ENCODE data around the gene PIH1D1.

The PIH1D1 gene

DNA sequence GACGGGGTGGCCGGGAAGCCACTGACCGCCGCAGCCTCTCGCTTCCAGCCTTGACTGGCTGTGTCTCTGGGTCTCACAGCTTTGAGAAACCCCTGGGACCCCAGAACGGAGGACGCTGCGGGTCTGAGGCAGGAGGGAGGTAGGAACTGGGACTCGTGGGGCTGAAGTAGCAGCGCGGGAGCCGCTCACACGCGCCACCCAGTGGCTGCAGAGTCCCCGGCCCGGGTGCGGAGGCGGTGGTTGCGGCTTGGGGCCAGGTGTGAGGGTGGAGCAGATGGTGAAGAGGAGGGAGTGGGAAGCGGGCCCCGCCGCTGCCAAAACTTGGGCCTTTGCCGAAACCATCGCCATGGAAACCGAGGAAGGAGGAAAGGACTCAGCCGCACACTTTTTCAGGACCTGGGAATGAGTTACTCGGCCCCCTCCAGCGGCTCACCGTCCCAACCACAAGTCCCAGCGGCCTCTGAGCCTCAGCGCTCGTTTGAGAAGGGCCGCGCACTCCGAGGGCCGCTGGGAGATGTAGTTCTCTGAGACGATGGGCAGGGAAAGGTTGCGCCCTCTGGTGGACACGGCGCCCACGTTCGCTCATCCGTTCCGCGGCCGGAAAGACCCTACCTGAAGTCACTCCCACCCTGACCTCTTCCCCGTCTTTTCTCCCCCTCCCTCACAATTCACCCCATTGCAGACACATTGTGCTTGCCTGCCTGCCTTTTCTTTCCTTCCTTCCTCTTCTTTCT is 8.1 kb downstream of the PIH1D1 start:
- H3K4me3 ChIP-seq (ENCODE audit: low read depth, low read length) = peak overlapping the region; percentile 67
- TF ChIP-seq, protein P1, sequence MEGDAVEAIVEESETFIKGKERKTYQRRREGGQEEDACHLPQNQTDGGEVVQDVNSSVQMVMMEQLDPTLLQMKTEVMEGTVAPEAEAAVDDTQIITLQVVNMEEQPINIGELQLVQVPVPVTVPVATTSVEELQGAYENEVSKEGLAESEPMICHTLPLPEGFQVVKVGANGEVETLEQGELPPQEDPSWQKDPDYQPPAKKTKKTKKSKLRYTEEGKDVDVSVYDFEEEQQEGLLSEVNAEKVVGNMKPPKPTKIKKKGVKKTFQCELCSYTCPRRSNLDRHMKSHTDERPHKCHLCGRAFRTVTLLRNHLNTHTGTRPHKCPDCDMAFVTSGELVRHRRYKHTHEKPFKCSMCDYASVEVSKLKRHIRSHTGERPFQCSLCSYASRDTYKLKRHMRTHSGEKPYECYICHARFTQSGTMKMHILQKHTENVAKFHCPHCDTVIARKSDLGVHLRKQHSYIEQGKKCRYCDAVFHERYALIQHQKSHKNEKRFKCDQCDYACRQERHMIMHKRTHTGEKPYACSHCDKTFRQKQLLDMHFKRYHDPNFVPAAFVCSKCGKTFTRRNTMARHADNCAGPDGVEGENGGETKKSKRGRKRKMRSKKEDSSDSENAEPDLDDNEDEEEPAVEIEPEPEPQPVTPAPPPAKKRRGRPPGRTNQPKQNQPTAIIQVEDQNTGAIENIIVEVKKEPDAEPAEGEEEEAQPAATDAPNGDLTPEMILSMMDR (conservative IDR thresholded peaks at IDR 0.05; ENCODE audit: low read depth, low read length) = peak; percentile 88
- peak; percentile 97 for DNase-seq (ENCODE audit: low read depth)

DNA sequence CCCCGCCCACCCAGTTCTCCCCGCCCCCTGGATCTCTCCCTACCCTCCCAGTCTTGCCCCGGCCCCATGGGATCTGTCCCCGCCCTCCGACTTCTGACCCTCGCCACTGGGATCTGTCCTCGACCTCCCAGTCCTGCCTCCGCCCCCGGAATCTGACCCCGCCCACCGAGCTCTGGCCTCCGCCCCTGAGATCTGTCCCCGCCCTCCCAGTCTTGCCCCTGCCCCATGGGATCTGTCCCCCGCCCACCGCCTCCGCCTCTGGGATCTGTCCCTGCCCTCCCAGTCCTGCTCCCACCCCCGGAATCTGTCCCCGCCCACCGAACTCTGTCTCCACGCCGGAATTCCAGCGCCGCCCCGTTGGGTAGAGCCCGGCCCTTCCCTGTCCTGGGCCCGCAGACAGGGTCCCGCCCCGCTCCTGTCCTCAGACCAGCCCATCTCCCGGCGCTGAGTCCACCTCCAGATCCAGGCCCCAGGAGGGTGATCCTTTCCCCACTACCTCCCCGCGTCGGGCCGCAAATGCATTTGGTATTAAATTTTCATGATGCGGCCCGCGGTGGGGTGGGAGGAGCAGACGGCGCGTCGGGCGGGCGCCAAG is 8.7 kb downstream of the PIH1D1 start:
- H3K4me3 ChIP-seq (ENCODE audit: low read depth, low read length) = peak overlapping the region; percentile 67
- TF ChIP-seq, protein P1 (conservative IDR thresholded peaks at IDR 0.05; ENCODE audit: low read depth, low read length) = no peak
- peak; percentile 73 for DNase-seq (ENCODE audit: low read depth)

DNA sequence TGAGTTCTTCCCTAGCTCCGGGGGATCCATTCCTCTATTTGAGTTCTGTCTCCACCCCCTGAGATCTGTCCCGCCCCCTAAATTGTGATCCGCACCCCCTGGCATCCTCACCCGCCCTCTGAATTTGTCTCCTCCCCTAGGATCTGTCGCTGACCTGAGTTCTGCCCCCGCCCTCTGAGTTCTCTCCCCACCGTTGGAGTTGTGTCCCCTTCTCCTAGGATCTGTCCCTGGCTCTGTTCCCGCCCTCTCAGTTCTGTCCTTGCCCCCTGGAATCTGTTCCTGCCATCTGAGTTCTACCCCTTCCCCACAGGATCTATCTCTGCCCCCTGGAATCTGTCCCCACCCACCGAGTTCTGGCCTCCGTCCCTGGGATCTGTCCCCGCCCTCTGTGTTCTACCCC is 9.3 kb downstream of the PIH1D1 start:
- H3K4me3 ChIP-seq (ENCODE audit: low read depth, low read length) = no peak overlapping the region
- TF ChIP-seq, protein P1 (conservative IDR thresholded peaks at IDR 0.05; ENCODE audit: low read depth, low read length) = no peak
- no peak for DNase-seq (ENCODE audit: low read depth)

DNA sequence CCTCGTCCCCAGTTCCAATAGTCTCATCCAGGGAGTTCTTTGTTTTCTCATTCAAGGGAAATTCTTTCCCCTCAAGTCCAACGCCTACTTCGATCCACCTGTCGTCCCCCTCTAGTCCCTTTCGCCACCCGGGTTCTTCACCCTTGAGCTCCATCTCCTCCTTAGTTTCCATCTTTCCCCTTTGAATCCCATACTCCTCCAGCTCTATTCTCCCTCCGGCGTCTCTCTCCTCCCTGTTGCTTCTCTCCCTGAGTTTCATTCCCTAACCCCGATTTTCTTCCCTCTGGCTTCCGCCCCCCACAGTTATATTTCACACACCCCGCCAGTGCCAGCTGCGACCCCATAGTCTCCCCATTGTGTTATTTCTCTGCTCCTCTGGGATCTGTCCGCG is 9.7 kb downstream of the PIH1D1 start:
- DNase-seq (ENCODE audit: low read depth) = no peak
- H3K4me3 ChIP-seq (ENCODE audit: low read depth, low read length) = no peak overlapping the region
- TF ChIP-seq, protein P1 (conservative IDR thresholded peaks at IDR 0.05; ENCODE audit: low read depth, low read length) = no peak

DNA sequence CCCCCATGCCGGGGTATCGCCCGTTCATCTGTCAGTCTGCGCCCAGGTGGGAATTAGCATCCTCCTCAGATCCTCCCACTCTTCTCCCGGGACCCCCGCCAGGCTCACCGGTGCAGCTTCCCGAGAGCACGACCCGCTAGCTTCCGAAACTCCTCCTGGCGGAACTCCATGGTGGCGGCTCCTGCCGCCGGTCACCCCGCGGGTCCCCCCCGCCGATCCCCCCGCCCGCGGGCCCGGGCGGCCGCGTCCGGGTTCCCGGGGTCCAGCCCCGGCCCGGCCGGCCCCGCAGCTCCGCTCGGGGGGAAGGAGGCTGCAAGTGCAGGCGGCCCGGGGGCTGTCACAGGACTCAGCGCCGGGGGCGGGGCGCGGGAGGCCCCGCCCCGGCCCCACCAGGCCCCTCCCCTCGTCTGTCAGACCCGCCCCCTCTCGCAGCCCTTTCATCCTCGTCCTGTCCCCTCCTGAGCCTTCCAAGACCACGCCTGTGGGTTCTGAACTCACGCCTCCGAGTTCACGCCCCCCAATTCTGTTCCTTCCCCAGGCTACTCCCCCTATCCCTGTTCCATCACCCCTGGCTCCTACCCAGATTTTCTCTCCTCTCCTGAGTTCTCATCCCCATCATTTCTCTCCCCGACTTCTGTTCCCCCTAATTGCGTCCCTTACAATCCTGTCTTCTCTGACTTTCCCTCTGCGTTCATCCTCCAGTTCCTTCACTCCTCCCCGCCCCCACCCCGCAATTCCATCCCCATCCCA is 10.2 kb downstream of the PIH1D1 start, which contains the start of gene SLC17A7:
Gene SLC17A7 (minus strand): TSS at position 318 of the 750 bp plus-strand sequence. CDS start 148 bp downstream, at position 170.
- no peak for DNase-seq (ENCODE audit: low read depth)
- TF ChIP-seq, protein P1 (conservative IDR thresholded peaks at IDR 0.05; ENCODE audit: low read depth, low read length) = no peak
- H3K4me3 ChIP-seq (ENCODE audit: low read depth, low read length) = no peak within 1 kb of the TSS

DNA sequence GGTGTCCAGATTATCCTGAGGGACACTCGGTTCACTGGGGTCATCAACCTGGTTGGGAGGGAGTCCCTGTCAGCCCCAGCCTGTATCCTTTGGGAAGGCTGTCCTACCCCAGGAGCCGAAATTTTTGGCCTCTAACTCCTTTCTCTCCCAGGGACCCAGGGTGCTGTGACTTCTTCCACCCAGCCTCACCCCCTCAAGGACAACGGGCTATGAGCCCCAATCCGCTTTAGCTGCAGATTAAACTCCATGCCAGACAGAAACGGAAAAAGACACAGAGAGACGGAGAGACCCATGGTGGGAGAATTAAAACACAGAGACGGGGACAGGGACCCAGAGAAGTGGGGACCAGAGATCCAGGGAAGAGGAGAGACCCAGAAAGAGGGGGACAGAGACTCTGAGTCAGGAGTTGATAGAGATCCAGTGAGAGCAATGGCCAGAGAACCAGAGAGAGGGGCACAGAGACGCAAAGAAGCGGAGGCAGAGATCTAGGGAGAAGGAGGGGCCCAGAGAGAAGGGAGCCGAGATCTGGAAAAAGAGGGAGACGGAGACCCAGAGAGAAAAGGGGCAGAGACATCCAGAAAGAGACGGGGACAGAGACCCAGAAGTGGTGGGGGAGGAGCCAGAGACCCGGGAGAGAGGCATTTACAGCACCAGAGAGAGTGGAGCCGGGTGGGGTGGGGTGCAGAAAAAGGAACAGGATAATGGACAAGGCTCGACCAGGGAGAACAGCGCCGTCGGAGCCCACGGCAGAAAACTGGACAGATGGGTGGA is 11.0 kb downstream of the PIH1D1 start:
- H3K4me3 ChIP-seq (ENCODE audit: low read depth, low read length) = no peak overlapping the region
- DNase-seq (ENCODE audit: low read depth) = no peak
- TF ChIP-seq, protein P1 (conservative IDR thresholded peaks at IDR 0.05; ENCODE audit: low read depth, low read length) = no peak
